Transverse colon (tissue), 3 donors: ENCODE data around the gene SQOR.

Experiments used
- EP300 ChIP-seq: sonication (generic); formaldehyde crosslinking; IDR thresholded peaks from one replicate; pipeline ENCODE4 v1.6.1; 2017; ENCODE audit warnings: antibody characterized with exemption, low read depth
- POLR2A ChIP-seq: fragments of 450-650 bp; IDR thresholded peaks from one replicate; pipeline ENCODE4 v1.6.1; 2016; ENCODE audit warnings: antibody characterized with exemption, mild to moderate bottlenecking, moderate library complexity
- POLR2AphosphoS5 ChIP-seq, 3 donors: sonication (generic); formaldehyde crosslinking; IDR thresholded peaks; one replicate each; pipeline ENCODE4 v1.6.1; 2016; ENCODE audit warnings: antibody characterized with exemption in 3 of 3

DNA sequence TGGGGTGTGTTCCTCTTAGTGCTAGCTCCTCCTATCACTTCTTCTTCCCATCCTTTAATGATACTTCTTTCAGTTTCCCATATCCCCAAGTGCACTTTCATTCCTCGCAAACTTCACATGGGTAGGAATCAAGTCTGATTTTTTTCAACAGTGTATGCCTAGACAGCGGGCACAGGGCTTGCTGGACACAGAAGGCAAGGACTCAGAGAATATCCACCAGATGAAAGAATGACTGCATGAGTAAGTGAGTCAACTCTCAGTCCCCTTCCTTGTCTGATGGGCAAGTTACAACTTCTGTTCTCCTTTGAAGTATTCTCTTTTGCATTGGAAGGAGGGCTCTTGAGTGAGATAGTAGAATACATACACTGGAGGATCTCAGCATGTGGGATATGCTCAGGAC is 3.1 kb upstream of the SQOR start:
- TF ChIP-seq EP300 (no peak), POLR2A (no peak), POLR2AphosphoS5 (IDR thresholded peaks at IDR 0.05) (no peak)
